Colon (tissue), 2 donors: ENCODE measurements around the gene COL9A2.

Experiments
- FAIRE-seq: peaks from 2 replicates; lab custom pipeline; 2012; peaks lifted over from hg19 to GRCh38; lab: Jason Lieb, UNC
- donor health status: control.
- donor health status: control.

The COL9A2 gene

GRCh38 chr1:40318476-40318875 lies 1.4 kb upstream of the COL9A2 start:
- FAIRE-seq = no peak

GRCh38 chr1:40317394-40318074 lies 448 bp upstream of the COL9A2 start:
- FAIRE-seq = no peak

GRCh38 chr1:40315795-40316594 lies 1.1 kb downstream of the COL9A2 start:
- FAIRE-seq = no peak

- FAIRE-seq = no peak
Observed at GRCh38 chr1:40315239-40315794, 1.8 kb downstream of the COL9A2 start.

- no peak for FAIRE-seq
Observed at GRCh38 chr1:40314721-40315238, 2.3 kb downstream of the COL9A2 start.

GRCh38 chr1:40313958-40314720 lies 2.9 kb downstream of the COL9A2 start:
- FAIRE-seq = no peak

GRCh38 chr1:40313329-40313957 lies 3.6 kb downstream of the COL9A2 start:
- FAIRE-seq = no peak

GRCh38 chr1:40312238-40313205 lies 4.6 kb downstream of the COL9A2 start:
- no peak for FAIRE-seq

GRCh38 chr1:40311692-40312091 lies 5.4 kb downstream of the COL9A2 start:
- no peak for FAIRE-seq

- FAIRE-seq = no peak
Observed at GRCh38 chr1:40310983-40311642, 6.0 kb downstream of the COL9A2 start.

GRCh38 chr1:40310129-40310461 lies 7.0 kb downstream of the COL9A2 start:
- FAIRE-seq = no peak

GRCh38 chr1:40309374-40310128 lies 7.5 kb downstream of the COL9A2 start:
- FAIRE-seq = no peak

- FAIRE-seq = no peak
Observed at GRCh38 chr1:40308036-40308727, 8.9 kb downstream of the COL9A2 start.

- FAIRE-seq = no peak
Observed at GRCh38 chr1:40307186-40307585, 9.9 kb downstream of the COL9A2 start.

GRCh38 chr1:40306296-40306695 lies 10.8 kb downstream of the COL9A2 start:
- no peak for FAIRE-seq

- no peak for FAIRE-seq
Observed at GRCh38 chr1:40305871-40306270, 11.2 kb downstream of the COL9A2 start.

- FAIRE-seq = no peak
Observed at GRCh38 chr1:40305451-40305850, 11.6 kb downstream of the COL9A2 start.

GRCh38 chr1:40303790-40304189 lies 13.3 kb downstream of the COL9A2 start:
- no peak for FAIRE-seq
